HFF-Myc (cell line): ENCODE data around the gene RND2.
"Not testable (repeated sequence)": the region's sequence is repeated elsewhere in the genome, so short reads cannot be mapped to it uniquely, and the experiment has no call there.

Experiments
- DNase-seq: peaks from one replicate; pipeline ENCODE4 v3.0.0-alpha.2; 2011; ENCODE audit warnings: low read depth; ENCODE audit errors: extremely low read depth
- H3K4me3 ChIP-seq: replicated peaks from 2 replicates; pipeline ENCODE4 v1.5.1; 2011; ENCODE audit warnings: low read depth, mild to moderate bottlenecking, control low read depth, low read length
- CTCF ChIP-seq: IDR thresholded peaks from 2 replicates; pipeline ENCODE4 v1.5.1; 2012; ENCODE audit warnings: mild to moderate bottlenecking, low read depth, low read length, control low read depth; ENCODE audit errors: missing control alignments

RND2 gene, protein sequence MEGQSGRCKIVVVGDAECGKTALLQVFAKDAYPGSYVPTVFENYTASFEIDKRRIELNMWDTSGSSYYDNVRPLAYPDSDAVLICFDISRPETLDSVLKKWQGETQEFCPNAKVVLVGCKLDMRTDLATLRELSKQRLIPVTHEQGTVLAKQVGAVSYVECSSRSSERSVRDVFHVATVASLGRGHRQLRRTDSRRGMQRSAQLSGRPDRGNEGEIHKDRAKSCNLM

DNA sequence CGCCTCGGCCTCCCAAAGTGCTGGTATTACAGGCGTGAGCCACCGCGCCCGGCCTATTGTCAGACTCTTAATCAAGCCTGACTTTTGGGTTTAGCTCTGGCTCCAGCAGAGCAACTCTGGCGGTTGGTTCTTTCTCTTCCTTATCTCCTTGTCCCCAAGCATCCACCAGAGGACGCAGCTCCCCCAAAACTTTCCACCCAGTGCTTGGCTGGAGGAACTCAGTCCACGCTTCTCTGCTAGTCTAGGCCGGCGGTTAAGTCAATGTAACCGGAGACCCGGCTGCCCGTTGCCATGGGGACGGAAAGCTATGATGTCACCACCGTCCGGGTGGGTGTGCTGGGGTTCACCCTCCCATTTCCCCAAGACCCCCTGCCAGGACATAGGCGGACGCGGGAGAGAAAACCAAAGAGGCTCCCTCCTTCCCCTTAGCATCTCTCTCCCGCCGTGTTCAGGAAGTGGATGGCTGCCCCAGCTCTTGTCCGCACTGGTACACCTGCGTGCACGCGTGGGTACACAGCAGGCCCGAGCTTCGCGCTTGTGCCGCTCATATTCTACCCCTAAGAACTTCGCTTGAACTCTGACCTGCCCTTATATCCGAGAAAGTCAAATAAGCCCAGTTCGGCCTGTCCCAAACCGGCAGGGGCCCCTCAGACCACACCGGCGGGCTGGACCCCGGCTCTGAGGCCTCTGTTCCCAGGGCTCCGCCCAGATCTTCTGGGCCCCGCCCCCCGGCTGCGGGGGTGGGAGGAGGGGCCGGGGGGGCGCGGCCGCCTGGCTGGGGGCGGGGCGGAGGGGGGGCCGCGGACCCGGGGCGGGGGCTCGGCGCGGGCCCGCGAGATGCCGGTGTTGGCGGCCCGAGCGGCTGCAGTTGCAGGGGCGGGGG, at the start of gene RND2:
TSS of gene RND2 (plus strand) at position 825 of the 883 bp plus-strand sequence. CDS start 117 bp downstream, outside the sequence.
- peak; percentile 95 for DNase-seq
- peak within 1 kb of the TSS; percentile 62 for H3K4me3 ChIP-seq
- TF ChIP-seq CTCF = peak; percentile 89

- no peak for DNase-seq
- H3K4me3 ChIP-seq = no peak overlapping the region
- no peak for TF ChIP-seq CTCF
Measured at GRCh38 chr17:42975265-42975664, 49.8 kb upstream of the RND2 start.

- not testable (repeated sequence) for DNase-seq
Measured at GRCh38 chr17:42975701-42976100, 49.3 kb upstream of the RND2 start.

DNA sequence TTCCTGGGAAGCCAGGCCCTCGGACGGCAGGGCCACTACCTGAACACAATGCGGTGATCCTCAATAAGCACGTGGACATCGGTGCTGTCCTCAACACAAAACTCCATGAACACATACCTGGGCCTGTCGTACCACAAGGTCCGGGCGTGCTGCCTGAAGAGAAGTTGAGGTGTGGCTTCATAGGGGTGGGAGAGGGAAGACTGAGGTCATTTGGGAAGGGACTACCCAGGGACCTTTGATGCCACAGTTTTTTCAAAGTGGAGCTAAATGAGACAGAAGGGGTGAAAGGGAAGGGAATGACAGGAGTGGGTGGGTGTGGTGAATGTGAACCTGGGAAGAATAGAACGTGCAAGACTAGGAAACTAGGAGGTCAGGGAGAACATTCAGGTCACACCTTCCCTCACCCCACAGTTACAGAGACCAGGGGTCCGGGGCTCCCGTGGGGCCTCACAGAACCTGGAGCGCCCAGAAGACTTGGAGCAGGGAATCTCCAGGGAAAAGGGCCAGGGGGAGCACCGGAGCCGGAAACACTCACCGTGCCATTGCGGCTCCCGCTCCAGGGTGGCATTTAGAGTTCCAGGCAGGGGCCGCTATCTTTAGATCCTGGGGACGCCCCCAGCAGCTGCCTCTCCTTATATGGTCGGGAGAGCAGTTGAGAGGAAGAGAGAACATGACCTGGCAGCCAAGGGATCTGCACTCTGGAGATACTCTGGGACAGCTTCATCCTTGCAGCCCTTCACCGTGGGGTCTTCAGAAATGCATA, 45.3 kb upstream of the RND2 start, which contains the start of gene PTGES3L:
TSS of gene PTGES3L (minus strand) at position 570 of the 763 bp plus-strand sequence. CDS start at position 543, 27 bp downstream.
- peak within 1 kb of the TSS; percentile 88 for H3K4me3 ChIP-seq
- no peak for DNase-seq
- no peak for TF ChIP-seq CTCF

More at GRCh38 chr17:42975701-42976100, 49.3 kb upstream of the RND2 start:
- not testable (repeated sequence) for H3K4me3 ChIP-seq

DNA sequence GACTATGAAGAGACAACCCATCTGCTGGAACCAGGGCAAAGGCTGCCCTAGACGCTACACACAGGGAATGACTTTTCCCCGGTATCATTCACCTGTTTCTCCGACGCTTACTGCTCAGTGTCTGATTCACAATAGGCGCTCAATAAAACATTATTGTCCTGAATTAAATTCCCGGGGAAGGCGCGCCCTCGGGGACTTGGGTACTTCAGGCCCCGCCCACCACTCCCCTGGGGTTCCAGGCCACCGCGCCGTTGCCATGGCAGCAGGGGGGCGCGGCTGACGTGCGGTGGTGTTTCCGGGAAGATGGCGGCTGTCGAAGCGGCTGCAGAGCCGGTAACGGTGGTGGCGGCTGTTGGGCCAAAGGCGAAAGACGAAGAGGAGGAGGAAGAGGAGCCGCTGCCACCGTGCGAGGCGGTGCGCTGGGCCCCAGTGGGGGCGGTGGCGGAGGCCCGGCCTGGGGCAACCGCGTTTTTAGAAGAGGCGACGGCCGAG, 44.7 kb upstream of the RND2 start, which contains the start of gene RUNDC1:
TSS of gene RUNDC1 (plus strand) at position 292 of the 492 bp plus-strand sequence. CDS start at position 304, 12 bp downstream.
- no peak for TF ChIP-seq CTCF
- no peak for DNase-seq
- peak within 1 kb of the TSS; percentile 88 for H3K4me3 ChIP-seq

- peak overlapping the region; percentile 88 for H3K4me3 ChIP-seq
- no peak for DNase-seq
- TF ChIP-seq CTCF = no peak
Measured at GRCh38 chr17:42980766-42981397, 44.1 kb upstream of the RND2 start.
